Stimulated activated naive CD4-positive, alpha-beta T cell (primary cell): ENCODE measurements around the gene STXBP3.

Experiments used
- DNase-seq, 6 experiments: peaks; one replicate each; lab custom pipeline; 2025; lab: John Stamatoyannopoulos, UW

The STXBP3 gene

GRCh38 chr1:108746382-108747170, at the start of gene STXBP3:
Gene STXBP3 (plus strand): TSS chr1:108746674. CDS start chr1:108746738, 64 bp downstream.
- peak; percentile 97 to 99 (median 98) for DNase-seq

- DNase-seq, result peak in 1 of 6 experiments; percentile 29
These were observed 46.8 kb upstream of the STXBP3 start for GRCh38 chr1:108699375-108700332.

GRCh38 chr1:108701176-108701849, 45.2 kb upstream of the STXBP3 start:
- no peak for DNase-seq

- DNase-seq, result peak in 1 of 6 experiments; percentile 3
These were observed 44.4 kb upstream of the STXBP3 start for GRCh38 chr1:108702109-108702508.

GRCh38 chr1:108703939-108704338, 42.5 kb upstream of the STXBP3 start:
- DNase-seq, result peak in 4 of 6 experiments; percentile 3 to 63 (median 46)

- DNase-seq, result peak in 1 of 6 experiments; percentile 23
These were observed 42.0 kb upstream of the STXBP3 start for GRCh38 chr1:108704496-108704895.

- no peak for DNase-seq
These were observed 39.8 kb upstream of the STXBP3 start for GRCh38 chr1:108706643-108707042.

GRCh38 chr1:108708691-108709660, 37.5 kb upstream of the STXBP3 start:
- DNase-seq, result peak; percentile 14 to 58 (median 45)

GRCh38 chr1:108712606-108713150, 33.8 kb upstream of the STXBP3 start, which contains the start of gene FNDC7:
Gene FNDC7 (plus strand): TSS chr1:108712908. CDS start chr1:108712934, 26 bp downstream.
- no peak for DNase-seq

- DNase-seq, result no peak
These were observed 30.5 kb upstream of the STXBP3 start for GRCh38 chr1:108715932-108716331.

GRCh38 chr1:108716437-108717230, 29.8 kb upstream of the STXBP3 start:
- no peak for DNase-seq

GRCh38 chr1:108717774-108718316, 28.6 kb upstream of the STXBP3 start:
- DNase-seq, result no peak

GRCh38 chr1:108718927-108719655, 27.4 kb upstream of the STXBP3 start:
- DNase-seq, result no peak

GRCh38 chr1:108719656-108720435, 26.6 kb upstream of the STXBP3 start:
- no peak for DNase-seq

- DNase-seq, result no peak
These were observed 24.2 kb upstream of the STXBP3 start for GRCh38 chr1:108722292-108722691.

- no peak for DNase-seq
These were observed 20.6 kb upstream of the STXBP3 start for GRCh38 chr1:108725906-108726305.

GRCh38 chr1:108728327-108728923, 18.0 kb upstream of the STXBP3 start:
- DNase-seq, result no peak
